ENCODE results near the gene MSRB3. TPM values are rescaled to one million over a fixed set of nuclear protein-coding genes. Genes with fewer than 3 reads are reported as not detected.

Gene MSRB3
- total RNA-seq, 1 experiment from 2014 or later = 1.8 TPM

DNA sequence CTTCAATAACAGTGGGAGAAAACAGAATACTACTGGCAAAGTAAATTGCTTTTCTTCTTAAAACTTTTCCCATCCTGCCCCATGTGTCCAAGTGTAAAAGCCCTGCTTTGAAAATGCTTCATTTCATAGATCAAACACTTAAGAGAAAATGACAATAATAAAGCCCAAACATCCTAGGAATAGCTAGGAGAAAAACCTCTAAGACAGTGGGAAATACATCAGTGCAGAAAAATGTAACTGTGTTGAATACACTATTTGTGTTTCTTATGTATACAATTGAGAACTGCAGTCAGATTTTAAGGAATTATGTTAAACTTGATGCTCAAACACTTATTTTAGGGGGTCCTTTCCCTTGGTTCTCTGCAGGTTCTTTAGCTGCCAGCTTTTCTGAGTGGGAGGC is 181.1 kb downstream of the MSRB3 start:
- Mint-ChIP-seq H3K36me3 (no peaks in the 10 kb centered on the region), H3K4me1 (0 out of 2 replicates have a peak, but pooled peaks cover 2% of the 10 kb centered on the region), H3K4me3 (no peak overlapping the region), H3K27ac (no peak overlapping the region), H3K27me3 (ENCODE audit: low read depth) (no peaks in the 10 kb centered on the region), H3K9me3 (peaks cover 11% of the 10 kb centered on the region)
- ChIA-PET CTCF (interaction anchor here (0.8 to 1.1 kb wide), 3 partner anchors 97 to 628 kb away, joined by 3 to 4 read pairs (median 3); no protein-coding TSS in a partner anchor), POLR2A (no interaction called here)
- DNase-seq (ENCODE audit: low spot score) (no peak), ATAC-seq (no peak)
- TF ChIP-seq NR2C2 (CRISPR knock-in tag; IDR thresholded peaks at IDR 0.05) = no peak
- no peak for TF ChIP-seq HMGA2 (CRISPR knock-in tag; IDR thresholded peaks at IDR 0.05)
- TF ChIP-seq TEAD1 (CRISPR knock-in tag; IDR thresholded peaks at IDR 0.05) = no peak
- no peak for TF ChIP-seq ZNF671 (CRISPR knock-in tag; IDR thresholded peaks at IDR 0.05)
- TF ChIP-seq ZNF138 (CRISPR knock-in tag; conservative IDR thresholded peaks at IDR 0.05) = no peak
- TF ChIP-seq, protein P1, sequence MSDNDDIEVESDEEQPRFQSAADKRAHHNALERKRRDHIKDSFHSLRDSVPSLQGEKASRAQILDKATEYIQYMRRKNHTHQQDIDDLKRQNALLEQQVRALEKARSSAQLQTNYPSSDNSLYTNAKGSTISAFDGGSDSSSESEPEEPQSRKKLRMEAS (CRISPR knock-in tag; IDR thresholded peaks at IDR 0.05) = no peak
- TF ChIP-seq, protein P2, sequence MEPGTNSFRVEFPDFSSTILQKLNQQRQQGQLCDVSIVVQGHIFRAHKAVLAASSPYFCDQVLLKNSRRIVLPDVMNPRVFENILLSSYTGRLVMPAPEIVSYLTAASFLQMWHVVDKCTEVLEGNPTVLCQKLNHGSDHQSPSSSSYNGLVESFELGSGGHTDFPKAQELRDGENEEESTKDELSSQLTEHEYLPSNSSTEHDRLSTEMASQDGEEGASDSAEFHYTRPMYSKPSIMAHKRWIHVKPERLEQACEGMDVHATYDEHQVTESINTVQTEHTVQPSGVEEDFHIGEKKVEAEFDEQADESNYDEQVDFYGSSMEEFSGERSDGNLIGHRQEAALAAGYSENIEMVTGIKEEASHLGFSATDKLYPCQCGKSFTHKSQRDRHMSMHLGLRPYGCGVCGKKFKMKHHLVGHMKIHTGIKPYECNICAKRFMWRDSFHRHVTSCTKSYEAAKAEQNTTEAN (CRISPR knock-in tag; IDR thresholded peaks at IDR 0.05) = no peak
- TF ChIP-seq TCF7 (CRISPR knock-in tag; IDR thresholded peaks at IDR 0.05; ENCODE audit: low read depth) = no peak
- TF ChIP-seq SMAD3 (CRISPR knock-in tag; IDR thresholded peaks at IDR 0.05; ENCODE audit: borderline replicate concordance) = no peak

- peaks cover 11% of the 10 kb centered on the region for H3K9me3 Mint-ChIP-seq
- POLR2A ChIA-PET = no interaction called here
- no peaks in the 10 kb centered on the region for H3K36me3 Mint-ChIP-seq
- TF ChIP-seq, protein P3, sequence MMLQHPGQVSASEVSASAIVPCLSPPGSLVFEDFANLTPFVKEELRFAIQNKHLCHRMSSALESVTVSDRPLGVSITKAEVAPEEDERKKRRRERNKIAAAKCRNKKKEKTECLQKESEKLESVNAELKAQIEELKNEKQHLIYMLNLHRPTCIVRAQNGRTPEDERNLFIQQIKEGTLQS (CRISPR knock-in tag; conservative IDR thresholded peaks at IDR 0.05) = no peak
- TF ChIP-seq ZNF396 (CRISPR knock-in tag; IDR thresholded peaks at IDR 0.05; ENCODE audit: borderline replicate concordance) (no peak), ZNF416 (CRISPR knock-in tag; IDR thresholded peaks at IDR 0.05) (no peak)
- H3K27me3 Mint-ChIP-seq (ENCODE audit: low read depth) = no peaks in the 10 kb centered on the region
- CTCF ChIA-PET = interaction anchor here (1.0 to 1.1 kb wide), 2 partner anchors 142 to 628 kb away, joined by 3 read pairs; no protein-coding TSS in a partner anchor
- no peak overlapping the region for H3K4me3 Mint-ChIP-seq
- DNase-seq (ENCODE audit: low spot score) = peak; percentile 18
- 0 out of 2 replicates have a peak, but pooled peaks cover 2% of the 10 kb centered on the region for H3K4me1 Mint-ChIP-seq
- H3K27ac Mint-ChIP-seq = no peak overlapping the region
- ATAC-seq = peak; percentile 80
Observed at GRCh38 chr12:65460063-65460462, 181.6 kb downstream of the MSRB3 start.

DNA sequence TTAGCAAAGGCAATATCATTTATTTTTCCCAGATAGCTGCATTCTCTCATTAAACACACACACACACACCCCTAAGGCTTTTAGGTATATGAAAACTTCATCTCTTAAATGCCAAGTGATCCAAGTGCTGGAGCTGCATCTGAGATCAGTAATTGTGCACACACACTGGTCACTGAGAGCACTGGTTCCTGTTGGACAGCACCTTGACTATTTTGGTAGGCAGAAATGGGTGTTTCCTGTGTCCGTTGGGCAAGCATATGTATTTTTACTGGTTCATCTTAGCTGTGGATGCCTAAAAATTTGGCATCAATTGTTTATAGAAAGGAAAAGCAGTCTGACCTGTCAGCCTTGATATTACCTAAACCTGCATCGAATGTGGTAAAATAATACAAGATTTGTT is 182.5 kb downstream of the MSRB3 start:
- ChIA-PET CTCF (interaction anchor here (1.0 kb wide), 1 partner anchor 58 kb away, joined by 3 read pairs; no protein-coding TSS in a partner anchor), POLR2A (interaction anchor here (0.9 kb wide), 1 partner anchor 19 kb away, joined by 3 read pairs; no protein-coding TSS in a partner anchor)
- no peak for DNase-seq (ENCODE audit: low spot score)
- Mint-ChIP-seq H3K4me1 (0 out of 2 replicates have a peak, but pooled peaks cover 2% of the 10 kb centered on the region), H3K27ac (no peak overlapping the region), H3K4me3 (no peak overlapping the region), H3K9me3 (peaks cover 11% of the 10 kb centered on the region), H3K36me3 (no peaks in the 10 kb centered on the region), H3K27me3 (ENCODE audit: low read depth) (no peaks in the 10 kb centered on the region)
- TF ChIP-seq, protein P4, sequence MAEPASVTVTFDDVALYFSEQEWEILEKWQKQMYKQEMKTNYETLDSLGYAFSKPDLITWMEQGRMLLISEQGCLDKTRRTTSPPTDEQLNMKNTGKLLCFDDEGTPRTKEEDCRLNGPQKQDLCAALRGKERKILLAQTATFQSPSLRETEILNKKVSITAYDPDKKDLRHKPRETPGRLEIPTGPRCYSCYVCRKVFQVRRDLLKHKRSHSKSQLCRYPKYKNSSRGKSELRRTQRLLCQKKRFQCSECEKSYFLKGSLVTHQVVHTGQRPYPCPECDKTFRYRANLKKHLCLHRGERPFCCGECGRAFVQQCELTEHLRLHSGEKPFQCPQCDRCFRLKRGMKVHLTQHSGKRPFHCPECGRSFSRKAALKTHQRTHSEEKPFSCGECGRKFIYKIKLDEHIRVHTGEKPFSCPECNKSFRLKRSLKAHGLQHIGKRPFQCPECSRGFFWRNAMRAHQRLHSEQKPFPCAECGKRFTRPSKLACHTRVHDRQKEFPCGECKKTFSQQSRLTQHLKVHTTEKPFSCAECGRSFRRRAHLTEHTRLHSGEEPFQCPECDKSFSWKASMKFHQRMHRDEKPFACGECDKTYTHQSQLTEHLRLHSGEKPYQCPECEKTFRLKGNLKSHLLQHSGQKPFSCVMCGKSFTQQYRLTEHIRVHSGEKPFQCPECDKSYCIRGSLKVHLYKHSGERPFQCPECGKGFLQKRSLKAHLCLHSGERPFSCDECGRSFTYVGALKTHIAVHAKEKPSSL (CRISPR knock-in tag; conservative IDR thresholded peaks at IDR 0.05) = no peak
- TF ChIP-seq SP1 (CRISPR knock-in tag; conservative IDR thresholded peaks at IDR 0.05) = no peak
- no peak for TF ChIP-seq CREB1 (CRISPR knock-in tag; IDR thresholded peaks at IDR 0.05)
- ATAC-seq = no peak

DNA sequence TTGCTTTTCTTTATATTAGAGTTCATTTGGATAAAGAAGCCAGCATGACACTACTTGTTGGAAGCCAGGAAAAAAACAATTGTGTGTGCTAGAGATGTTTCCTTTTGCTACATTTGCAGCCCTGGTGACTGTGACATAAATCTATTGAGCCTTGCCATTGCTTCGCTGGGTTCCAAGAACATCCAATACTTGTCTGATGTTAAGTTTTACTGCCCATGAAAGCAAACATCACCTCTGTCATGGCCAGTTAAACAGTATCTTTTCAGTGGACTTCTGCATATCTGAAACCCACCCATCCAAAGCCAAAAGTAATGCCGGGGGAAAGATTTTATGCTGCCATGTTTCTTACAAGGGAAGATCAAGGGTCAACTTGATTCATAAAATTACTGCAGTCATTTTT is 184.0 kb downstream of the MSRB3 start:
- H3K4me3 Mint-ChIP-seq = no peak overlapping the region
- no peaks in the 10 kb centered on the region for H3K27me3 Mint-ChIP-seq (ENCODE audit: low read depth)
- CTCF ChIA-PET = no interaction called here
- H3K9me3 Mint-ChIP-seq = peaks cover 8% of the 10 kb centered on the region
- H3K27ac Mint-ChIP-seq = no peak overlapping the region
- H3K4me1 Mint-ChIP-seq = 0 out of 2 replicates have a peak, but pooled peaks cover 2% of the 10 kb centered on the region
- POLR2A ChIA-PET = no interaction called here
- H3K36me3 Mint-ChIP-seq = no peaks in the 10 kb centered on the region
- ATAC-seq = no peak
- no peak for DNase-seq (ENCODE audit: low spot score)
- no peak for TF ChIP-seq MLX (CRISPR knock-in tag; IDR thresholded peaks at IDR 0.05)
- TF ChIP-seq ZNF263 (CRISPR knock-in tag; IDR thresholded peaks at IDR 0.05; ENCODE audit: low read depth) = no peak
- no peak for TF ChIP-seq ZNF281 (CRISPR knock-in tag; IDR thresholded peaks at IDR 0.05)
- no peak for TF ChIP-seq CDX4 (CRISPR knock-in tag; IDR thresholded peaks at IDR 0.05; ENCODE audit: borderline replicate concordance)
- TF ChIP-seq TEAD4 (CRISPR knock-in tag; IDR thresholded peaks at IDR 0.05) = no peak
- TF ChIP-seq NR1H2 (CRISPR knock-in tag; IDR thresholded peaks at IDR 0.05) = no peak
- no peak for TF ChIP-seq ZBTB21 (CRISPR knock-in tag; IDR thresholded peaks at IDR 0.05; ENCODE audit: borderline replicate concordance)
